Activated naive CD4-positive, alpha-beta T cell treated with anti-CD3 and anti-CD28 coated beads, Interleukin-2, amount 50 U/mL, for 16 hours (primary cell): ENCODE measurements around the gene YEATS2.
"Not testable (repeated sequence)": the region's sequence is repeated elsewhere in the genome, so short reads cannot be mapped to it uniquely, and the experiment has no call there.

Experiments used
- DNase-seq: peaks from one replicate; pipeline ENCODE4 v3.0.0-alpha.2; 2020

The YEATS2 gene

DNA sequence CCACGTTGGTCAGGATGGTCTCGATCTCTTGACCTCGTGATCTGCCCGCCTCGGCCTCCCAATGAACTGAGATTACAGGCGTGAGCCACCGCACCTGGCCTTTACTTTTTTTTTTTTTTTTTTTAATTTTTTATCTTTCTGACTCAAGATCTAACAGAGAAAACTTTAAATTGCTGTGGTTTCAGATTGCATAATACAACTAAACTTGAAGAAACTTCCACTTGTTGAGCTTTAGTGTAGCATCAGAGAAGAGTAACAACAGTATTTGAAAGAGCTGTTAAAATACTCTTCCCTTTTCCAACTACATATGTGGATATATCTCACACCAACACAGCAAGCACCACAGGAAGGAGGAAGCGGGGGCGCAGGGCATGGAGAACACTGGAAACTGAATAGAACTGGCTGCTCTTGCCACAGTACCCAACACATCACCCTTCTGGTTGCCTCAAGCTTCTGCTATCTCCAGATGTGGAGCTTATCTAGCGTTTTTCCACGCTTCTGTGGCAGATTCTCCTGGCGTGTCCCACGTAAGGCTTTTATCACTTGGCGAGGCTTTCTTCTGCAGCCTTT, 82.4 kb downstream of the YEATS2 start:
- DNase-seq: no peak

DNA sequence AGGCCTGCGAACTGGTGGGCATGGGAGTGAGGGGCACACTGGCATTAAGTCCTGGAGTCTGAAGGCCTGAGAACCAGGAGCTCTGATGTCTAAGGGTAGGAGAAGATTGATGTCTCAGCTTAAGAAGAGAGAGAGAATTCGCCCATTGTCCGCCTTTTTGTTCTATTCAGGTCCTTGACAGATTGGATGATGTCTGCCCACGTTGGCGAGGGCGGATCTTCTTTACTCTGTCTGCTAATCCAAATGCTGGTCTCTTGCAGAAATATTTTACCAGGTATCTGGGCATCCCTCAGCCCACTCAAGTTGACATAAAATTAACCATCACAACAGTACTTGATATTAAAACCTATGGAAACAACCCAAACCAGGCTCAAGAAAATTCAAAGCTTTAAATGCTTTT, 83.6 kb downstream of the YEATS2 start:
- no peak for DNase-seq

DNA sequence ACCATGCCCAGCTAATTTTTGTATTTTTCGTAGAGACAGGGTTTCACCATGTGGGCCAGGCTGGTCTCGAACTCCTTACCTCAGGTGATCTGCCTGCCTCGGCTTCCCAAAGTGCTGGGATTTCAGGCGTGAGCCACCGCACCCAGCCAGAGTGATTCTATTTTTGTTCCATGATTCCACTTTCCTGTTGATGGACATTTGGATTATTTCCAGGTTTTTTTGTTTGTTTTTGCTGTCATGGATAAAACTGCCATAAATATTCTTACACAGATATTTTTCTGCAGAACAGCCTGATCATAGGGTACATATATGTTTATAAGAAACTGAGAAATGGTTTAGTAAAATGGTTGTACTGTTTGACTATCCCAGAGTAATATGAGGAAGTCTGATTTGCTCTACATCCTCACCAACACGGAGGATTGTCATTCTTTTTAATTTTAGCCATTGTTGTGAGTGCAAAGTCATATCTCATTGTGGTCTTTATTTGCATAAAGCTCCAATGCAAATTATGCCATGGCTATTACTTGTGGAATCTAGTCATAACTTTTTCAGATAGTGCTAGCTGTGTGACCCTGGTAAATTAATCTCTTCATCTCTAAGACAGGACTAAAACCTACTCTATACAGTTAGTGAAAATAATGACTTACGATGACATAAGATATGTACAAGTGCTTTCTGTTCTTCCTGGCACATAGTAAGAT, 85.1 kb downstream of the YEATS2 start:
- DNase-seq: no peak

DNA sequence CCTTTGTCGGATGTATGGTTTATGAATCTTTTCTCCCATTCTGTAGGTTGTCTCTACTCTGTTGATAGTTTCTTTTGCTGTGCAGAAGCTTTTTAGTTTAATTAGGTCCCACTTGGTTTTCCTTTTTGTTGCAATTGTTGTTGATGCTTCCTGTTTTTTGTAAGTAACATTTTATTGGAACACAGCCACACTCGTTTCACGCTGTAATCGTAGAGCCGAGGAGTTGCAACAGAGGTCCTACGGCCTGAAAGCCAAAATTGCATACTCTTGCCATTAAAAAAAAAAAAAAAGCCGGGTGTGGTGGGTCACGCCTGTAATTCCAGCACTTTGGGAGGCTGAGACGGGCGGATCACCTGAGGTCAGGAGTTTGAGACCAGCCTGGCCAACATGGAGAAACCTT, 86.9 kb downstream of the YEATS2 start:
- DNase-seq: not testable (repeated sequence)

DNA sequence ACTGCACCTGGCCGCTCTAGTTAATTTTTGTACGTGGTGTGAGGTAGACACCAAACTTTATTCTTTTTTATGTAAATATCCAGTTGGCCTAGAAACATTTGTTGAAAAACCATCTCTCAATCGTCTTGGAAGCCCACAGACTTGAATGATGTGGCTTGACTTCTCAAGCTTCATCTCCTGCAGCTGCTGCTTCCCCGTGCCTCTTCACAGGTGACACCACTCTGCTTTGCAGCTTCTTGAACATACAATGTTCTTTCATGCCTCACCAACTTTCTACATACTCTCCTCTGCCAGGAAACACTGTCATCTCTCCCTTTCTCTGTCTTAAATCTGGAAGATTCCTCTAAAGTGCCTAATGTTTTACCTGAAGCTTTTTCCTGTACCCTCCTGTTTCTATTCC, 92.2 kb downstream of the YEATS2 start:
- DNase-seq: no peak

DNA sequence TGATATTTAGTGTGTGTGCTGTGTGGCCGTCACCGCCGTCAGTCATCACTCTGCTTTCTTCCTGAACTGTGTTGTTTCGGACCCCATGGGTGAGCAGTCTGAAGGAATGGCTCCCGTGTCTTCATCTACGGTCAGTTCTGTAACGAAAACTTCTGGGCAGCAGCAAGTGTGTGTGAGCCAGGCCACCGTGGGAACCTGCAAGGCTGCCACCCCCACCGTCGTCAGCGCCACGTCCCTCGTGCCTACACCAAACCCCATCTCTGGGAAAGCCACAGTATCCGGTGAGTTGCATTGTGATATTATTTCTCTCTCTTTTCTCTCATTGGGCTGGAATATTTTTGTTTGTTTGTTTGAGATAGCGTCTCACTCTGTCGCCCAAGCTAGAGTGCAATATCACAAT, 93.1 kb downstream of the YEATS2 start:
- no peak for DNase-seq

DNA sequence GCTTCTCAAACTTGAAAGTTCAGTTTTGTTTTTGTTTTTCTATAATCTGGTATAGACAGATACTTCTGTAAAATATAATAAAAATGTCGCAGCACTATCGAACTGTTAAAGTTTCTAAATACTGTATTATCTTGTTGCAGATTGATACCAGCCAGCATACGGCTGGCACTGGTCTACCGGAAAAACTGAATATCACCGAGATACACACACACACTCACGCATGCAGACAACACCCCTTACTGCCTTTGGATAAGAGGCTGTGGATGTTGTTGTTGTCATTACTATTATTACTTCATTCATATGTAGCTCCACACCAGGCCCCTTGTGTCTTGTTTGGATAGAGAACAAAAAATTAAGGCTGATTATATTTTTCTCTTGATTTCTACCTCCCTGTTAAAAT, 95.4 kb downstream of the YEATS2 start:
- no peak for DNase-seq

DNA sequence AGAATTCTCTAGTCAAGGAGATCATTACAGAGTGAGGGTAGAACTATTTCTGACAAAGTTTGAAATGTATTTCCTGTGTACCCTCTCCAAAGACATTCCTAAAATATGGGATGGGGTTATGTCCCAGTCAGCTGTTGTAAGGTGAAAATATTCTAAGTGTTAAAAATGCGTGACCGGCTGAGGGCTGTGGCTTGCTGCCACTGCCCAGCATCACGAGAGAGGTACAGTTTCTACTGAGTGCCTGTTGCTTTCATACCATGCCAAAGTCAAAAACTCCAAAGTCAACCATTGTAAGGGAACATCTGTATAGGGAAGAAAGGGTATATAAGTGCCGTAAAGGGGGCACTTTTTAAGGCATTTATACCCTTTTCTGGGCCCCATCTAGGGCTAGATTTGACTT, 96.9 kb downstream of the YEATS2 start:
- DNase-seq: no peak

DNA sequence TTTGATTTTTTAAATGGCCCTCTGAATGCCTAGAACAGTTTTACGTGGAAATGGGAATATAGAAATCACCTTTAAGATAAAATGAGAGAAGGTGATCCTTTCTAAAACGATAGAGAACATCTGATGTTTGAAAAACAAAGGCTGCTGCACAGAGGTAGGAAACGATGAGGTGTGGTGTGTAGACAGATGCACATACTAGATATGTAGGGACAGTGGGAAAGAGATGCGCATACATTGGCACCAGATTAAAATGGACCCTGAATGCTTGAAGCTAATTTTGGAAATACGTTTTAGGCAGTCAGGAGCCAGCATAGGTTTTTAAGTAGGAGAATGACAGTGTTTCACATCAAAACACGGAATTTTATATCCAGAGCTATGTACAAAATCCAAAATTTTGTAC, 98.8 kb downstream of the YEATS2 start:
- DNase-seq: no peak

DNA sequence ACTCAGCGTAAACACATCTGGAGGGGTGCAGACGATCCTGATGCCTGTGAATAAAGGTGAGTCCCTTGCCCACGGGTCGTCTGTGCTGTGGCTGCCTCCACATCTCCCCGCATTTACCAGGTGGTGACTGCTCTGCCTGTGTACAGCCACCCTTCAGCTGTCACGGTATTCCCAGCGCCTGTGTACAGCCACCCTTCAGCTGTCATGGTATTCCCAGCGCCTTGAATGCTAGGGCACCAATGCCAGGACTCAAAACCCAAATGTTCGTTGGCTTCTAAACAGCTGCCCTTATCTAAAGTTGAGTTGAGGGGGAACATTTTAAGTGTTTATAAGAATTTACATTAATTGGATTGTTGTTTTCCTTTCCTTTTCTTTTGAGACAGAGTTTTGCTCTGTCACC, 100.4 kb downstream of the YEATS2 start:
- DNase-seq: no peak

DNA sequence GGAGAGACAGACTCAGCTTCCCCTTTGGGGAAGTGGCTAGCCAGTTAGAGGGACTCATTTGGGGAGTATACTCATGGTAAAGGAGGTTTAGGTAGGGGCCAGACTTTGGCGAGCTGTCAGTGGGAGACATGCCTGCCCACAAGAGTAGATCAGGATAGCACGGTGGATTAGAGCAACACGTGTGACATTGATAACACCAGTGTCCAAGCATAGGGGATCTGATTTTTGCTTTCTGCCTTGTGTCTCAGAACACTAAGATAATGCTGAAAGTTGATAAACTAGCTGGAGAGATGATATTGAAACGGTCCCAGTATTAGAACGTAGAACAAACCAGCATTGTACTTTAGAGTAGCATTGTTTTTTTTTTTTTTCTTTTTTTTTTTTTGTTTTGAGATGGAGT, 101.9 kb downstream of the YEATS2 start:
- no peak for DNase-seq

DNA sequence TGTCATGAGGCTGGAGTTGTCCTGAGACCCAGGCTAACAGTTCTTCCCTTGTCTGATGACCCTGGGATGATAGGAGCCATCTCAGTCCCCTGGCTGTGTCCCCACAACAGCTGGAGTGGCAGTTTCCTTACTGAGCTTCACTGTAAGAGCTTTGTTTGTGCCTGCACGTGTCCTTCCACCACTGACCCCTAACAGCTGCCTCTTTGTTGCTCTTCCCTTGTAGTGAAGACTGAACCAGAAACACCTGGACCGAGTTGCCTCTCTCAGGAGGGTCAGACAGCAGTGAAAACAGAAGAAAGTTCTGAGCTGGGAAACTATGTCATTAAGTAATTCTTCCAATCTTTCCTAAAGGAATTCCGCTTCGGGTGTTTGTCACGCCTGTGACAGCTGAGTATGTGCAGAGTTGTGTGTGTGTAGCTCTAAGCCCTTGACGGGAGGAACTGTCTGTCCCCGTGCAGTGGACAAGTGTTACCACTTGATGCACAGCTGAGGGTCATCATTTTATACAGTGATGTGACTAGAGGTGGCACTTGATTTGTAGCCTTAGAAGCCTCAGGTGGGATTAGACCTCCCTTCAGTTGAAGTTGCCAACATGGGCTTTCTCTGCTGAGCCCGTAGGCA, 102.8 kb downstream of the YEATS2 start:
- no peak for DNase-seq

DNA sequence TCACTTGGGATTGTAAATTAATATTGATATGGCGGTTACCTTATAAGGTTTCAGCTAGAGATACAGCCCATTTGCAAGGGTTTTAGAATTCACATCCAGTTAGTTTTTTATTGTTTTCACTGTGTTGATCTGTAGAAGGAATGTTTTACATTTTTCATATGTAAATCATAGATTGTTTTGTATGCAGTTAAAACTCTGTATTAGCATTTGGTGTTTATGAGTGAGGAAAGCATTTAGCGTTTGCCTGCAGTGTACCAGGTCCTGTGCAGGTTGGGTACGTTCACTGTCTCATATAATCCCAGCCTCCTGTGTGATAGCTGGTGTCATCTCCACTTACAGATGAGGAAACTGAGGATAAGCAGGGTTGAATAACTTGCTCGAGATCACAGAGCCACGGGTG, 104.0 kb downstream of the YEATS2 start:
- no peak for DNase-seq

DNA sequence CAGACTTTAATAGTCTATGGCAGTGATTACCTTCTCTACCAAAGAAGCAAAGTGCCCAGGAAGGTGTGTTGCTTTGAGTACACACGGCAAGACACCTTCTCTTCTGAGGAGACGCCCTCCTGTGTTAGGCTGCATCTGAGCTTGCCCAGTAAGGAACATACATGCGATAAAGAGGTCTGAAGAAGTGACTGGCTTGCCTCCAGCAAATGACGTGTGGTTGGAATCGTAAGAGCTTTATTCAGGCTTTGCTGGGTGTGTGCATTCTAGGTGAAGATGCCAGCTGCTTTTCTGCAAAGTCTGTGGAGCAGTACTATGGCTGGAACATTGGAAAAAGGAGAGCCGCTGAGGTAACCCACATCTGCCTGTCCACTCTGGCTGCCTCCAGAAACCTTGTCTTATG, 105.4 kb downstream of the YEATS2 start:
- no peak for DNase-seq

DNA sequence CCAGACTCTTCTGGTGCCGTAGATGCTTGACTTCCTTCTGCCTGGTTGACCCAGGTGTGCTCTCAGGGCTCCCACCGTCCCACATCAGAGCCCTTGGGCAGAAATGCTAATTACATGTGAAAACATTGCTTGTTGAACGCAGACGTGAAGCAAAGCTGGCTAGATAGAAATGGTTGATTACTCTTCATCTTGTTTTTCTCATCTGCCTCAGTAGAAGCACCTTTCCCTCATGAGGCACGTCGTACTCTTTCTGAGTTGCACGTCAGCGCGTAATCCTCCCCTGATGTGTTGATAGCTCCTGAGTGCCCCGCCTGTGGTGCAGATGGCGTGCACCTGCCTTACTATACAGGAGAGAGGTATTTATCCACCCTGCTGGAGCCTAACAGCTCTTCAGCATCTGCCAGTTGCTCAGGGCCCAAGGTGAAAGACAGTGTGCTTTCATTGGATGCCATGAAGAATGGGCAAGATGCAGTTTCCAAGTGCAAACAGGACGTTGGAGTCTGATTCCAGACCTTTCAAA, 109.7 kb downstream of the YEATS2 start:
- no peak for DNase-seq

DNA sequence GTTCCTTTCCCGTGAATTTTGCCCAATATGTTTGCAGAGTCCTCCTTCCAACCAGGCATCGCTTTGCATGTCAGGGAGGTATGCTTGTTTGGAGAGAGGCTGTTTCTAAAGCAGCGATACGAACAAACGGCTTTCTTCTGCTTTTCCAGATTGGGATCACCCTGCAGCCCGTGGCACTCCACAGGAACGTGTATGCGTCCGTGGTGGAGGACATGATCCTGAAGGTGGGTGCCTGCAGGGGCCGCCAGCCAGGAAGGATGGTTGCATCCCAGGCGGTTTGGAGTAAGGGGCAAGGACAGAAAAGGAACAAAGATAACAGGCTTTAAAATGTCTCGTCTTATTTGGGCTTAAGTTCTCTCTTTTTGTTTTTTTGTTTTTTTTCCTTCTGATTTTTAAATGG, 110.3 kb downstream of the YEATS2 start:
- DNase-seq: no peak

DNA sequence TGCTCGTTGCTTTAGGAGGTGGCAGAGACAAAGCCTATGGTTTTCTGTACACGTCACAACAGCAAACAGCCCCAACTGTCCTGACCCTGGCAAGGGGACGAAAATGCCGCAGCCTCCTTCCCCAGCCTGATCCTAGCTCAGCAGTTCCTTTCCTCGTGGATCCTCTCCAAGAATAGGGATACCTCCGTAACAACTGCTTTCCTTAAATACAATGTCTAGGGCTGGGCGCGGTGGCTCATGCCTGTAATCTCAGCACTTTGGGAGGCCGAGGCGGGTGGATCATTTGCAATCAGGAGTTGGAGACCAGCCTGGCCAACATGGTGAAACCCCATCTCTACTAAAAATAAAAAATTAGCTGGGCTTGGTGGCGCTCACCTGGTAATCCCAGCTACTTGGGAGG, 110.8 kb downstream of the YEATS2 start:
- DNase-seq: no peak

DNA sequence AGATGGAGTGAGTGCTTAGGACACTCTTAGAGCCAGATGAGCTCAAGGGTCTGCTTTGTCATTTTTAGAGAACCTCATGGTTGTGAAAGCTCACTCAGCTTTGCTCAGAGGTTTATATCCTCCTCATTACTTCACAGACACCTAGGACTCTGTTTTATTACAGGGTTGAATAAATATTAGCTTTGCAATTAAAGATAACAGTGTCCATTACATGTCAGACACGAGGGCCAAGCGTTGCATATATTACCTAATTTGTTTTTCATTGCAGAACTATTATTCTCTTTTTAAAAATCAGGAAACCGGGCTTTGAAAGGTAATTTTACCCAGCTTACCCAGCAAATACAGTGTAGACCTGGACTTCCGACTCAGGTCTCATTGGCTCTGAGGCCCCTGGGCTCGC, 111.7 kb downstream of the YEATS2 start:
- DNase-seq: no peak

DNA sequence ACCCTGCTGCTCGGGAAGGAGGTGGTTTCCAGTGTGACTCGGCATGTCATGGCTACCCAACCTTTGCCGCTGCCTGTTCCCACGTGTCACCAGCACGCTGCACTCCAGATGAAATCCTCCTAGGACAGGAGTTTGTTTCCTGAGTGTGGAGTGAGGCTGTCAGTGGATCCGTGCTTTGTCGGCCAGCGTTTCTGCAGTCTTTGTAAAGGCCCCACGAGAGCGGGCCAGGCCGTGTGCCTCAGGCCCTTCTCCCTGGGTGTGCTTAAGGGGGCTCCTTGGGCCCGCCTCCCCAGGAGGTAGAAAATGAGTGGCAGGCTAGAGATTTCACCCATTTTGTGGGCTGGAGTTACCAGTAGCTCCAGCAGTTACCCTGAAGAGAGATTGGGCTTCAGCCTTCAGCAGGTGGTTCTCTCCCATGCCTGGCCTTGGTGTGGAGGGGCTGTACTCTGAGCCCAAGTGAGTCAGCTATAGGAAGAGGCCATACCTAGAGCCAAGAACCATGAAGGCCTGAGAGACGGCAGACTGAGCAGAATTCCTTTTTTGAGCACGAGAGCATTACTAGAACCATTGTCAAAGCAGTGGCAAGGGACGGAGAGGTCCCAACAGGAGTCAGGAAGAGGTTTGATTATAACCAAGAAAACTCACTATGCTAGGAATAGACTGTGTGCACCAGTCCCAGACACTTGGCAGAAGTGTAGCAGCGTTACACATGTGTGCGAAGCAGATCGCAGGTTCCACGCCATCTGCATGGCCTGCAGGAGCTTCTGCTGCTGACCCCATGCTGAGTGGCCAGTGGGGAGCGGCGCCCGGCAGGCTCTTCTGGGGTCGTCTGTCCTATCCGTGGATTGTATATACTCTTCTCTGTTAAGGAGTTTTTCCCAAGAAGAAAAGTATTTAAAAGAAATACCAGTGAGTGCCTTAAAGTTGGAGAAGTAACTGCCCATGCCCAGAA, 113.3 kb downstream of the YEATS2 start:
- DNase-seq: no peak

DNA sequence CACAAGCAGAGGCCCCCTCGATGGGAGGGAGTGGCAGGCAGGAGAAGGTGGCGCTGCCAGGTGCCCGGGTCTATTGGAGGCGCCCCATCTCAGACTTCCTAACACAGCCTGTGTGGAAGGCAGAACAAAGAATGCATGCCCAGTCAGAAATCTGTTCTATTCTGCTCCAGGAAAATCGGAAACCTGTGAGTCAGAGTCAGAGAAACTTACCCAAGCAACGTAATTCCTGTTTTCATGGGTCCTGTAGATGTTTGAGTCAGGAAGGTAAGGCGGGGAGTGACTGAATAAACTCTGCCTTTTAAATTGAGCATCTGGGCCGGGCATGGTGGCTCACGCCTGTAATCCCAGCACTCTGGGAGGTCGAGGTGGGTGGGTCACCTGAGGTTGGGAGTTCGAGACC, 114.0 kb downstream of the YEATS2 start:
- no peak for DNase-seq

DNA sequence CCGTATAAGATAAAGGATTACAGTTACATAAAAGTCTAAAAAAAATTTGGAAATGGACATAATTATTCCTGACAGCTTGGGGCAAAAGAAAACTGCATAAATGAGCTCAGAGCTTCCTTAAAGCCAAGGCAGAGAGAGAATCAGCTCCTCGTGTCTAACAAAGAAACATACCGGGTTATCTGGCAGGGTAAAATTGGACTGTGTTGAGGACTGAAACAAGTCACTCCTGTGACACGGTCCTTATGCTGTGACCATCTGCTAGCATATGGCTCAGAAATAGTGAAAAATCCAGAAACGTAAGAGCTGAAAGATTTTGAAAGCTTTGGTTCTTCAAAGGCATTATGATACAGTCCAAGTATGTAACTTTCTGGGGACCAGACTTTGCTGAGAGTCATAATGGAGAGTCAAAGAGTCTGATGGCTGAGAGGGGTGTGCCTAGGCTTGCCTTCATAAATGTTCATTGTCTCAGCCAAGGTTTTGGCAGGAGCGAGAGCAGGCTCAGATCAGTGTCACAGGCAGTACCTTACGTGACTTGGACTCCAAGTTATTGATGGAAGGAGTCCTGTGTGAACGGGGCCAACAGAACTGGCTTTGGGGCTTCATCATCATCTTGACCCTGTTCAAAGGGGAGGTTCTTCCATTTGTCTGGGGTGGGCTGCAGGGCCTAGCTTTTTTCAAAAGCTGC, 115.3 kb downstream of the YEATS2 start:
- no peak for DNase-seq

DNA sequence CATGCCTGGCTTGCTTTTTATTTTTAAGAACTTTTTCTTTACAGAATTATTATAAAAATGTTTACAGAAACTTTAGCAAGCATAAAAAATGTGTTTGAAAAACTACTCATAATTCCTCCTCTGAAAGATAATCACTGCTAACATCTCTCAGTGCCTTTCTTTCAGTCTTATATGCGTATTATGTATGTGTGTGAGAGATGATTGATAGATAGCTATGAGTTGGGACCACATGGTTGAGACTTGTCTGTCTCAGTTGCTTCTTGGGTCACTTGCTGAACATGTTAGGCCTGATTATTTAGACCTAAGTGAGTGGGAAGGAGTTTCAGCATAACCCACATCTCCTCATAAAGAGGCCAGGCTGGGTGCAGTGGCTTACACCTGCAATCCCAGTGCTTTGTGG, 116.6 kb downstream of the YEATS2 start:
- DNase-seq: no peak

DNA sequence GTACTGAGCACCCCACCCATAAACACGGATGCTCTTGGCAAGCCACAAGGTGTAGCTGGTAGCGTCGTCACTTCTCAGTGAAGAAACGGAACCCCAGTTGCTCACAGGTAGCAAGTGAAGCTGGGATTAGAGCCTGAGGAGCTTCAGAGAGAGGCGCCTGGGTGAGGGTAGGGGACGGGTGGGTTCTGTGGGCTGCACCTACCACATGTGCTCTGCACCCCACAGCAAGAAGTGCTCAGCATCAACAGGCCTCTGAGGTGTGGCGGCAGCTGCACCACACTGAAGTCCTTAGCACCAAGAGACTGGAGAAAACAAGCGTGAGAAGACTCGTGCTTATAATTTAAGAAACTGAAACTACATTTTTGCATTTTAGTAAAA, 118.0 kb downstream of the YEATS2 start:
- no peak for DNase-seq
